Stimulated activated CD8-positive, alpha-beta memory T cell treated with anti-CD3 and anti-CD28 coated beads, Interleukin-4, amount 100 ng/mL, for 48 hours (primary cell): ENCODE results near the gene LRRC28.

Source experiments
- DNase-seq: peaks from one replicate; pipeline ENCODE4 v3.0.0-alpha.2; 2020

The LRRC28 gene

DNA sequence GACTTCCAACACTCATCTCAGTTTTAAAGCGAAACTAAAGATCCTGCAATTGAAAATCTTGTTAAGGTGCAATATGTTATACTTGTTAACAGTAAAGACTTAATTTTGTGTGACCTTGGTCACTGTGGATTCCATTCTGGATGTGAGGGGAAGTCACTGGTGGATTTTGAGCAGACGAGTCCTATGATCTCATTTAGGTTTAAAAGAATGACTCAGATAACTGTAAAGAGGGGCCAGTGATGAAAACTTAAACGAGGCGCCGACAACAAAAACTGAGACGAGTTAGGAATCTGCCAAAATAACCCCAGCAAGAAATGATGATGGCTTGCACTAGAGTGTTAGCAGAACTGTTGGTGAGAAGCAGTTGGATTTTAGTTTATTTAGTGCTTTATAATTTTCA, 56.5 kb downstream of the LRRC28 start:
- no peak for DNase-seq

DNA sequence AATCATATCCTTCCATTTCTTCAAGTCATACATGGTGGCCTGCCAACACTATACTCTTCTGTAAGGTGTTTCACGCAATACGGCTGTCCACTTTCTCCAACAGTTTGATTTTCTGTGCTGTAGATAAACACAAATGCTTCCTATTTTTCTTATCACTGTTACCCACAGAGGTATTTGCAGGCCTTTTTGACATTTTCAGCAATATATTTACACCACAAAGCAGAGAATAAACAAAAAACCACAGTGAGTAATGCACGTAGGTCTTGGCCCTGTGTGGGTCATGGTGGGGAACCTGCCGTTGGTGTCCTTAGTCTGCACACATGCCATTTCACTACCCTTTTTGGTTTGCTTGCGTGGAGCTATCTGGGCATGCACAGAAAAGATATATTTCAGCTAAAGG, 59.5 kb downstream of the LRRC28 start:
- no peak for DNase-seq

DNA sequence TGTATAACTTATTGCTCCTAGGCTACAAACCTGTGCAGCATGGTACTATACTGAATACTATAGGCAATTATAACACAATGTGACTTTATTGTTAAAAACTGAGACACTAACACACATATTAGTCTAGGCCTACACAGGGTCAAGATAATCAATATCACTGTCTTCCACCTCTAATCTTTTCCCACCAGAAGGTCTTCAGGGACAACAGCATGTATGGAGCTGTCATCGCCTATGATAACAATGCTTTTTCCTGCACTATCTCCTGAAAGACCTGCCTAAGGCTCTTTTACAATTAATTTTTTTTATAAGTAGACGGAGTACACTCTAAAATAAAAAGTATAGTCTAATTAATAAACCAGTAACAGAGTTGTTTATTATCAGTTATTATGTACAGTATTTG, 60.9 kb downstream of the LRRC28 start:
- no peak for DNase-seq

DNA sequence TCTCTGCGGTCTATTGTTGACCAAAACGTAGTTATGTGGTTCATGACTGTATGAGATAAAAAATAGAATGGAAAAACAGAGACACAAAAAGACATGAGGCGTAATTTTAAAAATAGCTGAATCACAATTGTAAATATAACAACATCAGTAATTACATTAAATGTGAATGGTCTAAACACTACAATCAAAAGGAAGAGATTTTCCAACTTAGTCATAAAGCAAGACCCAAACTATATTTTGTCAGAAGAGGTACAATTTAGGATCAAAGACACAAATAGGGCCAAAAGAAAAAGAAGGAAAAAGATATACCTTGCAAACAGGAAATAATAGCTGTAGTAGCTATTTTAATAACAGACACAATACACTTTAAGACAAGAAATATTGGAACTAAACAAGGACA, 61.5 kb downstream of the LRRC28 start:
- no peak for DNase-seq

DNA sequence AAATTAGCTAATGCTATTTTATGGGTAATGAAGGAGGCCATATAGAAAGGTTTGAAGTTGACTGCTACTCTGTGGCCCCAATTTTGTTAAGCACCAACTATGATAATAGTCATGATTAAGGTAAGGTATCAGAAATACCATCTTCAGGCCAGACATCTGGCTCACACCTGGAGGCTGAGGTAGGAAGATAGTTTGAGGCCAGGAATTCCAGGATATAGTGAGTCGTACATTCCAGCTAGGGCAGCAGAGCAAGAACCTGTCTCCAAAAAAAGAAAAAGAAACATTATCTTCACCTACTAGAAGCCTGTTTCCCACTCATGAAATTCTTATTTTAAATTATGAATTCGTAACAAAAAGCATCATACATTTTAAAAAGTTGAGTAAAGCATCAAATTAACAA, 64.4 kb downstream of the LRRC28 start:
- DNase-seq = no peak

DNA sequence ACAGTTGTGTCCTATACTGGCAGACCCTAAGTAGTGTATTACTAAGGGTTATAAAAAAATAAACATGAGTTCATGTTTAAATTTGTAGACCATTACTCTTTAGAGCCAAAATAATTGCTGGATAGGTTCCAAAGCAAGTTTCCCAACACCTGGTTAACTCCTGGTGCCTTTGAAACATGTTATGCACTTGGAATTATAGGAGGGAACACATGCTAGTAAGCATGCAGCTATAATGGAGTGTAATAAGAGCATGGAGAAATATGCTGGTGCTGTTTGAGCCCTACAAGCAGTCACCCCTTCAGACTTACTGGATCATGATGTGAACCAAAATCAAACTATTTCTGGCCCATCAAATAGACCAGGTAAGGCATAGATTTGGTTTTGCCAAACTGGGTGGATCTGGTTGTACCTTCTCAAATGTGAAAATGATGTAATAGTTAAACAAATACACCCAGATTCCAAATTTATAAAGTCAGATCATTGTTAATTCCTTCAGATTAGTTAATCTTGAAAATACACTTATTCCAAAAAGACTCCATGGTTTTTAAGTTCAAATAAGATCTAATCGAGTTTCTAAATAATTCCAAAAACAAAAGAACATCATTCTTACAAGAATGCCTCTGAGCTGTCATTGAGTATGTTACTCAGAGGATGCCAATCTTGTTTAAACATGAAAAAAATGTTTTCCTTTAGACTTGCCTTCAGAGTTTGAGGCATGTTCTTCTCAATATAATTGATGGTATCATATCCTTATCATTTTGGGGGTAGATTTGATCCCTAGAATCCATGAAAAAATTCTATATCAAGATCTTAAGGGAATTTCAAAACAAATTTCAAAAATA, 69.3 kb downstream of the LRRC28 start:
- DNase-seq = no peak

DNA sequence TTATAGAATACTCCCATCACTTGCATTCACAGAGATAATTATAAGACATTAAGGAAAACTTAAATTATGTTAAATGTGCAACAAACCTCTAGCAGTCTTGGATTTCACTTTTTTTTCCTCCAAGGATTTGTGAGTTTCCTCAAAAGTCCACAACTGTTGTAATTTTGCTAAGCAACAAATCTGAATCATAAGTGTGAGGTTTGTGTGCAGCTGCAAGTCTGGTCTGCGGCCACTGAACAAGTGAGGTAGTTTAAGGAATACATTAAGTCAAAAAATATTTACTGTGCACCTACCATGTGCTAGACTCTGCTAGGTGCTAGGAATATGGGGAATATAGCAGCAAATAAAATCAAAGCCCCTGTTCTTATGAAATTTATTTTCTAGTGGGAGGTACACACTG, 70.2 kb downstream of the LRRC28 start:
- DNase-seq = no peak

DNA sequence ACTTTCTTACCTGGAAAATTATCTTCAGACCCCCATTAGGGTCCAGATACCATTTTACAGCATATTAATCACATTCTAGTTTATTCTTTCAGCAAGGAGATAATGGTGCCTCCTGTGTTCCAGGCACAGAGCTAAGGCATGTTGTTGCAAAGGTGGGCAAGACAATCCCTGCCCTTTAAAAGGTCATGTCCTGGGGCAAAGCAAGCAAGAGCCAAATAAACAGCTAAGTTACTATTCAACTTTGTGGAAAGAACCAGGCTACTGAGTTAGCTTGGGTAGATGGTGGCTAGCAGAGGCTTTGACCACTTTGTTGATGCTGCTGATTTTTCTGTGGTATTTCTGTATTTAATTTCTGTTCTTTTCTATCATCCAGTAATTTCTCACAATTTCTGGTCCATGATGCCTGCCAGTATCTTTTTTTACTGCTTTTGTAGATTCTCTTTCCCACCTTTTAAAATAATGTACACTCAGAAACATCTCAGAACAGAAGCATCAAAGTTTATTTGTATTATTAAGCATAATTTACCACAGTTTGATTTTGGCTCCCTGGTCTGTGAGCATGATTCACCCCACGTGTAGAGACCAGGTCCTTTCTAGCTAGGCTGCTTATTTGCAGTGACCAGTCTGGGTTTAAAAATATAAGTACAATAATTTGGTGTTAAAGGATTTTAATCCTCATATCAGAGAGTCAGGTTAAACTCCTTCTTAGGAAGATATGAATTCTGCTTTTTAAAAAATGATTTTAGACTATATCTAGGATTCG, 71.5 kb downstream of the LRRC28 start:
- no peak for DNase-seq

DNA sequence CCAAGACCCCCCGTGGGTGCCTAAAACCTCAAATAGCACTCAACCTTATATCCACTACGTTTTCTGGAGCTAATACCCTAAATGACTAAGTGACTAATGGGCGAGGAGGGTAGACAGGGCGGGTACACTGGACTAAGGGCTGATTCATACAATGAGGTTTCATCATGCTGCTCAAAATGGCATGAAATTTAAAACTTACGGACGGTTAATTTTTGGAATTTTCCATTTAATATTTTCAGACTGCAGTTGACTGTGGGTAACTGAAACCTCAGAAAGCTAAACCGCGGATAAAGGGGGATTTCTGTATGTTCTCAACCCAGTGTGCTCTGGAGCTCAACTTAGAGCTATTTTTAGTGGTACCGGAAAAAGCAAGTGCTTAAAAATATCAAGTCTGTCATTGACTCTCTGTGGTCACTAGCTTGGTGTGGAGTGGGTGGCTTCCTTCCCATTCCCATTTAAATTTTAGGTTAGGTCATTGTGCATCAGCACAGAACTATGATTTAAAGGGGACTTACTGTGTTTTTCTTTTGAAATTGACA, 72.9 kb downstream of the LRRC28 start:
- no peak for DNase-seq

DNA sequence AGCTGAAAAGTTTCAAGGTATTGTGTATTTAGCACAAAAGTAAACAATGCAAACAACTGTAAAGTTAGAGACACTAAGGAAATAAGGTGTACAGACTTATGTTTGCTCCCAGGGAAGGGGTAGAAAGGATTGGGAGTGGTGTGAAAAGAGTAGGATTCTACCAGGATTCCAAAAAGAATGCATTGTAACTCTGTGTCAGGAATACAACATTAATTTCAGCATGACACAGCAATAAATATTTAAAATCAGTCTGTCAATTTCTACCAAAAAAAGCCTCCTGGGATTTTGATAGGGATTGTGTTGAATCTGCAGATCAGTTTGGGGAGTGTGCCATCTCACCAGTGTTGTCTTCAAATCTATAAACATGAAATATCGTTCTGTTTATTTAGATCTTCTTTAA, 73.4 kb downstream of the LRRC28 start:
- DNase-seq = no peak

DNA sequence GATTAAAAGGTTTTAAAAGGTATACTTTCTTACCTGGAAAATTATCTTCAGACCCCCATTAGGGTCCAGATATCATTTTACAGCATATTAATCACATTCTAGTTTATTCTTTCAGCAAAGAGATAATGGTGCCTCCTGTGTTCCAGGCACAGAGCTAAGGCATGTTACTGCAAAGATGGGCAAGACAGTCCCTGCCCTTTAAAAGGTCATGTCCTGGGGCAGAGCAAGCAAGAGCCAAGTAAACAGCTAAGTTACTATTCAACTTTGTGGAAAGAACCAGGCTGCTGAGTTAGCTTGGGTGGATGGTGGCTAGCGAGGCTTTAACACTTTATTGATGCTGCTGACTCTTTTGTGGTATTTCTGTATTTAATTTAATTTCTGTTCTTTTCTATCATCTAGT, 75.0 kb downstream of the LRRC28 start:
- no peak for DNase-seq

DNA sequence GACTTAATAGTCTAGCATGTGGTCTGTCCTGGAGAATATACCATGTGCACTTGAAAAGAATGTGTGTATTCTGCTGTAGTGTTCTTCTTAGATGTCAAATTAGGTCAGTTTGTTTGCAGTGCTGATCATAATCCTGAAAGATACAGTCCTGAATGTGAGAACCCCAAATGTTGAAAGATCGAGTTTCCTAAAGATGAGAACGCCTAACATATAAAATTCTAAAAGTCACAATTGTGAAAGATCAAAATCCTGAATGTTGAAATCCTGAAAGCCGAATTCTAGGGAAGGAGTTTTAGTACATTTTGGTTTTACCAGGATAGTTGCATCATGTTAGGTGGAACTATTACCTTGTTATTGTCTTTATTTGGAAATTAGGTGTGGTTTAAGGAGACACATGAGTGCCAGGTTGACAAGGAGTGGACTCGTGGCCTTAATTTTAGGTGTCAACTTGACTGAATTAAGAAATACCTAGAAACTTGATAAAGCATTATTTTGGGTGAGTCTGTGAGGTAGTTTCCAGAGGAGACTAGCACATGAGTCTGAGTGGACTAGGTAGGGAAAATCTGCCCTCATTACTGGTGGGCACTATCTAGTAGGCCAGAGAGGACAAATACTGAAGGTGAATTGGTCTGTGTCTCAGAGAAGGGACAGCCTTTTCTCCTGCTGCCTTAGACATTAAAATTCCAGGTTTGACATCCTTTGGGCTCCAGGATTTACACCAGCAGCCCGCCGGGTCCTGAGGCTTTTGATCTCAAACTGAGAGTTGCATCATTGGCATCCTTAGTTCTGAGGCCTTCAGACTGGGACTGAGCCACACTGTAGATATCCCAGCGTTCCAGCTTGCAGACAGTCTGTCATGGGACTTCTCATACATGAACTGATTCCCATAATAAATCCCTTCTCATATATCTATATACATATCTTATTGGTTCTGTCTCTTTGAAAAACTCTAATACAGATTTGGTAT, 77.1 kb downstream of the LRRC28 start:
- DNase-seq = no peak

DNA sequence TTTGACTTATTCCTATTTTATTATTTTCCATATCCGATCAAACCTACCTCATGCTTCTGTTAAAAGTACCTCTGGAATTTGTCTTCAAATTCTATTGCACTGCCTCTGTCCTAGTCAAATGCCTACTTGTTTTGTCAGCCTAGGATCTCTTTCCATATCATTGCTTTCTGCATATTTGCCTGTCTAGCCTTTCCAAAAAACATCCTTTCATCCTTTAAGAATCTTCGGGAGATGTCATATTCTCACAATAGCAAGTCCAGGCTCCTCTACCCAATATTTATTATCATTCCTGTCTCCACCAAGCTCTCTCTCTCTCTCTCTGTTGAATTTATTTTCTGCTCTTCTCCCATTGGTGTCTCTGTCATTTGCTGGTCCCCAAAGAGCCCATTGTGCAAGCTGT, 80.1 kb downstream of the LRRC28 start:
- no peak for DNase-seq

DNA sequence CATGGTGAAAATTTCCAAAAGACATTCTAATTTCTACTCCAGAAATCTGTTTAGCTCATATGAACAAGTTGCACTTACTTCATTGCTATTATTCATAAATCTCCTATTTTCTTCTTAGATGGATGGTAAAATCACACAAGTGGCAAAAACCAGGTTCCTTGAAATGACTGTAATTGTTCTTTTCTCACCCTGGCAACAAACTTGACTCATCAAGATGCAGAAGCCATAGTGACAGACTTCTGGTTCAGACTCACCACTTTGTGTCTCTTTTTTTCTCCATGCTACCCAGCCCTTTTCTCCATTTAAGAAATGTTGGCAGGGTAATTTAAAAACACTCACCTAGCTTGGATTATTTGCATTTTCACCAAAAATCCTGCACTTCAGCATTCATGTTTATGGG, 82.1 kb downstream of the LRRC28 start:
- no peak for DNase-seq

DNA sequence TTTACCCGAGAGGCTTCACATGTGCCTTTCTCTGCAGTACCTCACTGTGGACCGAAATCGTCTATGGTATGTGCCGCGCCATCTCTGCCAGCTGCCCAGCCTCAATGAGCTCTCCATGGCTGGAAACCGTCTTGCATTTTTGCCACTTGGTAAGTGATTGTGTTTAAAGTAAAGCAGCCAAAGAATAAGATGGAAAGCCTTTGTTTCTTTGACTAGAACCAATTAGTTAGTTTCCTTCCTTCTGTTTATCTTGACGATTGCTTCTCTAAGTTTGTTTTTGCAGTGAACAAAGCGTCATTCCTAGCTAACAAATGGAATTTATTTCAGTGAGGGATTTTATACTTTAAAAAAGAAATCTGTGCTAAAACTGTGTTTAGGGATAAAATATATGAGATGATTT, 82.7 kb downstream of the LRRC28 start:
- DNase-seq = no peak

DNA sequence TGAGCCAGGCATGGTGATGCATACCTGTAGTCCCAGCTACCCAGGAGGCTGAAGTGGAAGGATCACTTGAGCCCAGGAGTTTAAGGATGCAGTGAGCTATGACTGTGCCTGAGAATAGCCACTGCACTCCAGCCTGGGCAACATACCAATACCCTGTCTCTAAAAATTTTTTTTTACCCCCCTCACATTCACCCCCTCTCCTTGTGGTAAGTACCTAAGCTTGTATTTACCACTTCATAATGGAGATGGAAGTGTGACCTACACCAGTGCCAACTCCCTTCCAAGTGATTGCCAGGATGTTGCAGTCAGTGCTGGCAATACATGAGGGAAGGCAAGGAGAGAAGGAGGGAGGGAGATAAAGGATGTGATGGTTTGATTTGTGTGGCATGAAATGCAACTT, 84.2 kb downstream of the LRRC28 start:
- DNase-seq = no peak

DNA sequence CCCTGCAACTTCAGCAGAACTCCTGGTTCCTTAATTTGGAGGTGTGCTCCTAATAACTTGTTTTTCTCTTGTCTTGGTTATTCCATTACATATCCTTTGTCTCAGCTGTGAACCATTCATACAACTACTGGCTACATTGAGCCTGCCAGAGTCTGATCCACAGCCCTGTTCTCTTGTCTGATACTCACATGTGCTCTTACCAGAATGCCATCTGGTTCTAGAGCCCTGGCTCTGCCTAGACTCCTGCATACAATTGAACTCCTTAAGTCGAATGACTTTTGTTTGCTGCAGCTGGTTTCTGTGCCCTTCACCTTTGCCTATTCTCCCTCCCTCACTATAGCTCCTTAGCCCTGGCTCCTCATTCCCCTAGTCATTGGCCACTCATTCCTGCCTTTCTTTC, 85.5 kb downstream of the LRRC28 start:
- no peak for DNase-seq

DNA sequence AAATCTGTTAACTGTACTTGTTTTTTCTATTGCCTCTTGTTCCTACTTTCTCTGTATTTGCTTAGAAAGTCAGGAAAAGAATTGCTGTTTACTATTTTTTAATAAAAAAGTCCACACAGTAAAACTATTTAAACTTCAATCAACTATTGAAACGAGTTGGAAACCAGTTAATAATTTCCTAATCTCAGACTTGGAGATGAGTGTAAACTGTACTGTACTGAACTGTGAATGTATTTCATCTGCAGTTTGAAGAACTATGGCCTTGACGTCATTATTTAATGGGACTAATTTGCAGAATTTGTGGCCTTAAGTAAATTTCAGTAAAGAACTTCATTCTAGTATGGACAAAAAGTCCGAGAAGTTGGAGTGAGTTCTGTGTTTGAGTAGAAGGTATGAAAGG, 89.1 kb downstream of the LRRC28 start:
- DNase-seq = no peak

DNA sequence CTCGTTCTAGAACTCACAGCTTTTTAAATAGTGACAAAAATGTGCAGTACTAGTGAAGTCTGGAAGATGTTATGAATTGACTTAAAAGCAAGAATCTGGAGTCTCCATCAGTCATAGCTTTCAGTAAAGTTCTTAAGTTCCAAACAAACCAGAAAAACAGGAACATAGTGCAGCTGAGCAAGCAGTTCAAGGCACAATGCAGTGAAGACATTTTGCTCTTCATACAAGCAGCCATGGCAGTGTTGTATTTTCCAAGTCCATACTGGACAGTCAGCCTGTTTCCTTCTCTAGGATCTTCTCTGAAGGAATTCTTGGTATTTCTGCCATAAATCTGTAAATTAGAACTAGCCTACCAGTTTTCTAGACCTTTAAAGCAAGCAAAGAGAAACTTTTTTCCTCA, 90.5 kb downstream of the LRRC28 start:
- DNase-seq = no peak

DNA sequence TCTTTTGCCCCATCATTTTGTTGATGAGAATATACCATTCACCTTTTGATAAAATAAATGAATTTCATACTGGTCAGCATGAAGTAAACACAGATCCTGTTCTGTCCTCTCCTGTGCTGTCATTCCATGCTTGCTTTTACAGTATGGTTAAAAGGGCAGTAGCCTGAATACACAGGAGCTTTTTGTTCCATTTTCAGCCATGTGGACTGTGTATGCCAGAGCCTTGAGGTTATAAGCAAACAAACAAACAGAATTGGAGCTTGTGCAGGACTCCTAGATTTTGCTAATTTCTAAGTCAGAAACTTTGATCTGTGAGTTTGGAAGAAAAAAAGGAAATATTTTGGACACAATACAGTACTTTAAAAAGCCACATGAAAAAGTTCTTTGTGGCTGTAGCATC, 91.9 kb downstream of the LRRC28 start:
- no peak for DNase-seq

DNA sequence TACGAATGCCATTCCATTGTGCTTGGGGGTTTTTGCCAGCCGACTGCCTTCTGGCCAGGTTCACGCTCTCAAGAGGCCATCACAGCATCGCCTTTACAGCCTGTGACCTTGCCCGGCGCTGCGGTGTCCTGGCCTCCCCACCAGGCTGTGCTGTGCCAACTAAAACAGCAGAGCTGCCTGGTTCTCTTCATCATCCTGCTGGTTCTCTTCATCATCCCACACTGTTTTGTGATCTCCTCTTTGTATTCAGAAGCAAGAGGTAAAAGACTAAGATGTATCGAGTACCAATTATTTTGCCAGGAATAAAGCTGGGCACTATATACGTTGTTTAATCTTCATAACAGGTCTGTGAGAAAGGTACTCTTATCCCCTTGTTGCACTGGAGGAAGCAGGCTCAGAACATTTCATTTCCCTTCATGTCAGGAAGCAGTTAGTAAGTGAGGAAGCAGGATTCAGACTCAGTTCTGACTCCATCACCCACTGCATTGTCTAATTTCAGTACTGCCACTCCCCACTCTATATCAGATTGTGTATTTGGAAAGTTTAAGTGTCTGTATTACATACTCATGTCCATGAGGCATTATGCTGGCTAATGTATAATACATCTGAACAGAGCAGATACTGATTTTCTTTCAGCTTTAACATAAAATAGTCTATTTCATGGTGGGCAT, 92.7 kb downstream of the LRRC28 start:
- peak; percentile 50 for DNase-seq

DNA sequence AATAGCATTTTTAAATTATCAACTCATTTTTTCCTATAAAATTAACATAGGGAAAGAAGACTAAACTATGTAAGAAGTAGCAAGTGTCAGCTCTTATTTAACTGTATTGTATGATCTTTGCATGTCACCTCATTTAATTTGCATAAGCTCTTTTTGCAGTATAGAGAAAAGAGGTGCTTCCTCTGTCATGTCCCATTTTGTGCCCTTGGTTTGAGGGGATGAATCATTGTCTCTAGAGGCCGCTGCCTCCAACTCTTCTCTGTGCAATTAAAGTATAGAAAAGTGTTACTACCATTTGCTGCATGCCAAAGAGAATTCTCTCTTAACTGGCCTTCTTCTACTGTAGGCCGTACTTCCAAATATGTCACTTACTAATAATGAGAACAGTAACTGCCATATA, 93.4 kb downstream of the LRRC28 start:
- DNase-seq = no peak

DNA sequence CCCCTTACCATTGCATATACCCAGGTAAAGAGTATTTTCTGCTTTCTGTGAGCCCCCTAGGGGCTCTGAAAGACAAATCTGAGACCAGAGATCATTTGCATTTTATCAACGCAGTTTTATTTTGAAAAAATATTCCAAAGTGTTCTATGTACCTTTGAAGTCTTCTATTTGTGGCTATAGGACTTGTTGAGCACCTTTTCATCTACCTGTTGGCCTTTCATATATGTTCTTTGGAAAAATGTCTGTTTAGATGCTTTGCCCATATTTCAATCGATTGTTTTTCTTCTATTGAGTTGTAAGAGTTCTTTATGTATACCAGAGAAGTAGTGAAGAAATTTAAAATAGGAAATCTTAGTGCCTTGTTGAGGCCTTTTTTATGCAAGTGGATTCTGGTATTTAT, 94.0 kb downstream of the LRRC28 start:
- no peak for DNase-seq
